ENCODE measurements around the gene CLIP3.

DNA sequence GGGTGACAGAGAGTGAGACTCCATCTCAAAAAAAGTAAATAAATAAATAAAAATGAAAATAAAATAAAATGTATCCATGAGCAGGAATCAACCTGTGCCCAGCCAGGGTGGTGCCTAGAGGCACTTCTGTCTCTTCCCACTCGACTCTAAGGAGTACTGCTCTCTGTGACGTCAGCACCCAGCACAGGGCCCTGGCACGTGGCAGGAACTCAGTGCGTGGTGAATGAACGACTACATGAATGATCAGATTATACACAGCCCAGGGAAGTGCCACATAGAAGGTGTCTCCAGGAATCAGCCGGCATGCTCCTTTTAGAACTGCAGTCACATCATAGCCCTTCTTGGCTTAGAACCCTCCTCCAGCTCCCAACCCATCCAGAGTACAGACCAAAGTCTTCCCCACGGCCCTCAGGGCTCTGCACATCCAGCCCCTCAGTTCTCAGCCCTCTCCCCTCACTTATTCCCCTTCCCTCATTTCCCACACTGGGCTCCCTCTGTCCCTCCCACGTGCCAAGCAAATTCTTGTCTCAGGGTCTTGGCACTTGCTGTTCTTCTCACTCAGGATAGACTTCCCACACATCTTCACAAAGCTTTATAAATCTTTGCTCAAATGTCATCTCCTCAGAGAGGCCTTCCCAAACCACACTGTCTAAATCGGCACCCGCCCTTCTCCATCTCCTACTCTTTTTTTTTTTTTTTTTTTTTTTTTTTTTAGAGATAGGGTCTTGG, 4.2 kb downstream of the CLIP3 start:
- TF ChIP-seq CTCF (IDR thresholded peaks at IDR 0.05; ENCODE audit: insufficient read depth, low read length): no peak
- TF ChIP-seq GABPA (IDR thresholded peaks at IDR 0.05; ENCODE audit: low read depth): no peak
